Stomach (tissue), 9 donors: ENCODE results near the gene MAGEF1. TPM values are rescaled to one million over a fixed set of nuclear protein-coding genes. Genes with fewer than 3 reads are reported as not detected.

ENCODE experiments used
- DNase-seq, 2 donors: peaks; one replicate each; pipeline versions ENCODE4 v3.0.0 to v3.0.0-alpha.2; 2013 to 2019
- H3K27ac ChIP-seq, 5 donors: fragments of 200-600 bp in 4 of 5; sonication (generic) in 4 of 5; one replicate each; pipeline ENCODE4 v1.5.1; 2013 to 2019; ENCODE audit warnings: mild to moderate bottlenecking in 1 of 5, moderate library complexity in 1 of 5
- H3K27me3 ChIP-seq, 3 donors: fragments of 200-600 bp; sonication (generic); one replicate each; pipeline ENCODE4 v1.5.1; 2017 to 2019; ENCODE audit warnings: mixed run types in 1 of 3
- H3K36me3 ChIP-seq, 4 donors: fragments of 200-600 bp; sonication (generic); 1 replicate in 3 of 4; 2 replicates in 1 of 4; pipeline ENCODE4 v1.5.1; 2016 to 2019
- H3K4me1 ChIP-seq, 4 donors: fragments of 200-600 bp; sonication (generic); one replicate each; pipeline ENCODE4 v1.5.1; 2016 to 2019
- H3K4me3 ChIP-seq, 4 donors: fragments of 200-600 bp; sonication (generic) in 3 of 4; one replicate each; pipeline ENCODE4 v1.5.1; 2016 to 2019; ENCODE audit warnings: mild to moderate bottlenecking in 1 of 4
- H3K9me3 ChIP-seq, 4 donors: fragments of 200-600 bp; sonication (generic); one replicate each; pipeline ENCODE4 v1.5.1; 2016 to 2019
- CTCF ChIP-seq, 7 experiments: fragments of 450-650 bp in 4 of 7; fragments of 200-600 bp in 3 of 7; sonication (generic) in 3 of 7; IDR thresholded peaks; one replicate each; pipeline ENCODE4 v1.5.1; 2016 to 2019; ENCODE audit warnings: antibody characterized with exemption in 7 of 7, control low read depth in 2 of 7, mild to moderate bottlenecking in 1 of 7
- EP300 ChIP-seq: sonication (generic); formaldehyde crosslinking; IDR thresholded peaks from one replicate; pipeline ENCODE4 v1.6.1; 2017; ENCODE audit warnings: antibody characterized with exemption
- POLR2A ChIP-seq, 4 donors: fragments of 450-650 bp; IDR thresholded peaks; one replicate each; pipeline ENCODE4 v1.6.1; 2016; ENCODE audit warnings: antibody characterized with exemption in 4 of 4, control low read depth in 2 of 4, mild to moderate bottlenecking in 1 of 4, moderate library complexity in 1 of 4
- POLR2AphosphoS5 ChIP-seq, 3 donors: sonication (generic); formaldehyde crosslinking; IDR thresholded peaks; one replicate each; pipeline ENCODE4 v1.6.1; 2016; ENCODE audit warnings: antibody characterized with exemption in 3 of 3
- whole genome bisulfite sequencing, 5 donors: extraction: QIAGEN DNeasy Blood & Tissue Kit in 3 of 5; methylation state at CpG; one replicate each; pipeline versions ENCODE4 v1.1.5 to v1.1.7; 2013 to 2018; 5-methylcytosine and 5-hydroxymethylcytosine counted together
- intact Hi-C: fragments of 100-400 bp; cut with DNase I; formaldehyde crosslinking; loops from one replicate; pipeline ENCODE4 v1.15.1; 2023; ENCODE audit warnings: low total_unique reads
- polyA plus RNA-seq, 3 donors: library from polyadenylated mRNA; stranded (reverse); fragments of 200-250 nt; gene quantifications; one replicate each; pipeline ENCODE4 v1.2.3, GENCODE V29; 2013
- total RNA-seq, 5 donors: library from RNA; depleted of rRNA; stranded (reverse); fragments of >200 nt; gene quantifications; one replicate each; pipeline versions ENCODE4 v1.1.0 to v1.2.3, GENCODE V29; 2014 to 2016
- donor health status: healthy with polysubstance abuse.
- donor health status: Bipolar disorder and iron deficiency.
- donor health status: healthy.

MAGEF1 gene
- total and polyA plus RNA-seq, 8 donors, result 19.3 to 81.1 (median 35.1) TPM

GRCh38 chr3:184749168-184749744, 37.4 kb upstream of the MAGEF1 start:
- H3K9me3 ChIP-seq, result no peaks in the 10 kb centered on the region
- WGBS, 5 donors, result 79 to 96% (median 83%) methylated on average over 2 of the region's 2 CpGs
- no peak for DNase-seq
- no peaks in the 10 kb centered on the region for H3K36me3 ChIP-seq
- H3K27me3 ChIP-seq, result no peaks in the 10 kb centered on the region
- no peak overlapping the region for H3K4me3 ChIP-seq
- intact Hi-C loops, result no loop called here
- peaks cover 28 to 50% (median 42%) of the 10 kb centered on the region in 4 donors for H3K4me1 ChIP-seq
- TF ChIP-seq POLR2AphosphoS5 (IDR thresholded peaks at IDR 0.05), result no peak
- no peak for TF ChIP-seq CTCF (IDR thresholded peaks at IDR 0.05)
- TF ChIP-seq POLR2A (IDR thresholded peaks at IDR 0.05), result no peak
- TF ChIP-seq EP300, result no peak
- peak overlapping the region in 4 of 5 donors; percentile 27 to 81 (median 70) for H3K27ac ChIP-seq

- peak; percentile 46 to 75 for DNase-seq
- Histone ChIP-seq H3K9me3 (no peaks in the 10 kb centered on the region), H3K4me3 (no peak overlapping the region), H3K27me3 (no peaks in the 10 kb centered on the region), H3K27ac (peak overlapping the region in 4 of 5 donors; percentile 1 to 79 (median 18)), H3K4me1 (peaks cover 28 to 50% (median 42%) of the 10 kb centered on the region in 4 donors), H3K36me3 (no peaks in the 10 kb centered on the region)
- WGBS, 5 donors, result 37 to 57% (median 43%) methylated on average over 8 of the region's 8 CpGs
- TF ChIP-seq CTCF (IDR thresholded peaks at IDR 0.05), result peak in 3 of 7 experiments; percentile 35 to 65 (median 40)
- no peak for TF ChIP-seq EP300
- intact Hi-C loops, result no loop called here
Measured at GRCh38 chr3:184748219-184749135, 36.6 kb upstream of the MAGEF1 start.

GRCh38 chr3:184746131-184747120, 34.6 kb upstream of the MAGEF1 start:
- Histone ChIP-seq H3K27me3 (no peaks in the 10 kb centered on the region), H3K36me3 (no peaks in the 10 kb centered on the region), H3K4me1 (peaks cover 18 to 37% (median 35%) of the 10 kb centered on the region in 4 donors), H3K9me3 (no peaks in the 10 kb centered on the region), H3K27ac (peak overlapping the region in 4 of 5 donors; percentile 6 to 57 (median 44)), H3K4me3 (no peak overlapping the region)
- DNase-seq, result peak in 1 of 2 donors; percentile 23
- WGBS, 5 donors, result 85 to 90% (median 88%) methylated on average over 11 to 14 of the region's 14 CpGs
- TF ChIP-seq EP300, result no peak
- TF ChIP-seq CTCF (IDR thresholded peaks at IDR 0.05), result no peak
- intact Hi-C loops, result no loop called here

- H3K36me3 ChIP-seq, result no peaks in the 10 kb centered on the region
- TF ChIP-seq EP300 (no peak), POLR2A (IDR thresholded peaks at IDR 0.05) (no peak), CTCF (IDR thresholded peaks at IDR 0.05) (no peak), POLR2AphosphoS5 (IDR thresholded peaks at IDR 0.05) (no peak)
- no peaks in the 10 kb centered on the region for H3K9me3 ChIP-seq
- no peak overlapping the region for H3K4me3 ChIP-seq
- H3K27me3 ChIP-seq, result no peaks in the 10 kb centered on the region
- peak; percentile 71 to 81 for DNase-seq
- peaks cover 17 to 32% (median 29%) of the 10 kb centered on the region in 4 donors for H3K4me1 ChIP-seq
- intact Hi-C loops, result no loop called here
- WGBS, 5 donors, result 39 to 53% (median 48%) methylated on average over 11 of the region's 11 CpGs
- H3K27ac ChIP-seq, result peak overlapping the region in 4 of 5 donors; percentile 6 to 57 (median 44)
Measured at GRCh38 chr3:184745526-184745925, 33.7 kb upstream of the MAGEF1 start.
